HCEC 1CT (cell line): ENCODE measurements around the gene FMN2.
A peak's percentile ranks its signal among the peaks of the same experiment; 100 is the strongest.
"Not testable (repeated sequence)": the region's sequence is repeated elsewhere in the genome, so short reads cannot be mapped to it uniquely, and the experiment has no call there.

Experiments used
- DNase-seq: peaks from one replicate; pipeline ENCODE4 v3.0.0-alpha.2; 2017

The FMN2 gene

DNA sequence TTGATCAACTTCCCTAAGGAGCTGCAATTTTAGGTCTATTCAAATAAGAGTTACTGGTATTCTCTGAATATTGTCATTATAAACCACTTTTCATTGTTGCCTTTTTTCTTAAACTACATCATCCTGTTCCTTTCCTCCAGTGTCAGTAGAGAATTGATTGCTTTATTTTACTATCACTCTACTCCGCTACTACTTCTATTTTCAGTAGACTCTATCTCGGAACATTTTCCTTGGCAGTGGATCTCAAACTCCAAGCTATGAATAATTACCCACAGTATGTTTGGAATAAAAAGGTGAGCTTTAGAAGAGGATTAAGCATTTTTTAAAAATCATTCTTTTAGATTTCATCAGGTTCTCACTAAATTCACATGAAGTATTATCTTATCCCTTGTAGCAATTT lies 295.4 kb downstream of the FMN2 start:
- DNase-seq, result no peak

- DNase-seq, result no peak
Observed at GRCh38 chr1:240391660-240392260, 300.1 kb downstream of the FMN2 start.

GRCh38 chr1:240394353-240394752 lies 302.7 kb downstream of the FMN2 start:
- DNase-seq, result no peak

GRCh38 chr1:240395336-240395735 lies 303.7 kb downstream of the FMN2 start:
- no peak for DNase-seq

DNA sequence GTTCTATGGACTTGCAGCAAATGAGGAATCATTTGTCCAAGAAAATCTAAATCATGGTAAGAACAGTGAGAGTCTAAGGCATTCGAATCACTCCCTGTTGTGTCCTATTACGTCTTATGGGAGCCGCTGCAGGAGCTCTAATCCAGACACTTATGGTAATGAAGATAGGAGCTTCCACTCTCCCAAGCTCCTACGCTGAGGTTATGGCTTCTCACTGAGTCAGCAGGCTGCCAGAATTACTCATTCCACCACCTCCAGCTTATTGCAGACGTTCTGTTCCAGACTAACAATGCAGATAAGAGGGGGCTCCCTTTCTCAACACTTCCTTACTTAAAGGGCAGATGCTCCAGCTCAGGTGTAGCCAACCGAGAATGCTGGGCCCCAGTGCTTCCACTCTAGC lies 307.7 kb downstream of the FMN2 start:
- peak; percentile 93 for DNase-seq

- DNase-seq, result no peak
Observed at GRCh38 chr1:240401731-240402130, 310.0 kb downstream of the FMN2 start.

DNA sequence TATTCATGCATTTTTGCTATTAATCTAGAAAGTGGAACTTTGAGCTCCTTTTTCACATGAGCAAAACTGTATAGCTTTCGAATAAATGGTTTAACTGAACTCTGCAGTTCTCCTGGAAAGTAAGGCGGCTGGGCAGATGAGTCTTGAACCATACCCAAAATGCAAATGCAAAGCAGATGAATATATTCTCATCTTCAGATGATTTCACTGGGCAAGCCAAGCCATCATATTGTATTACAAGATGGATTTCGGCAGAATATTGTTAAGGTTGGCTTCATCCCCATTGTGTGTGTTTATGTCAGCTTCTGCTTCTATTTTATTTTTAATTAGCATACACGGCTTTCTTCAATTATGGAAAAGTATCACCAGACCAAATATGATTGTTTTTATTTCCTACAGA lies 310.6 kb downstream of the FMN2 start:
- no peak for DNase-seq

- no peak for DNase-seq
Observed at GRCh38 chr1:240404286-240404685, 312.6 kb downstream of the FMN2 start.

GRCh38 chr1:240405751-240406150 lies 314.1 kb downstream of the FMN2 start:
- DNase-seq, result no peak

GRCh38 chr1:240407407-240407806 lies 315.7 kb downstream of the FMN2 start:
- DNase-seq, result no peak

DNA sequence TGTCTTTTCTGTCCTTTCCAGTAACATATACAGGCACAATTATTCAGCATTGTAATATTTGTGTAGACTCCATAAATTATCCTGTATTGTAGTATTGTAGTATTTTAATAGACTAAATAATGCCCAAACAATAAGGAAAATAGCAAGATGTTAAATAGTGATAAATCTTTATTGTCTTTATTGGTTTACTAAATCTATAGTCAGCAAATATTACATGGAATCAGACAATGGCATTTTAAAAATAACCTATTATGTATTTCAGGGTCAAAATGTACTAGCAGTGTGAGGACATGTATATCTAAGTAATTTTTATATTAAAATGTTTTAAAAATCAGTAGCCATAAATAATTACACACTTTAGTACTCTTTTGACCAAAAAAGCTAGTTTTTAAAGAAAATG lies 317.9 kb downstream of the FMN2 start:
- DNase-seq, result no peak

DNA sequence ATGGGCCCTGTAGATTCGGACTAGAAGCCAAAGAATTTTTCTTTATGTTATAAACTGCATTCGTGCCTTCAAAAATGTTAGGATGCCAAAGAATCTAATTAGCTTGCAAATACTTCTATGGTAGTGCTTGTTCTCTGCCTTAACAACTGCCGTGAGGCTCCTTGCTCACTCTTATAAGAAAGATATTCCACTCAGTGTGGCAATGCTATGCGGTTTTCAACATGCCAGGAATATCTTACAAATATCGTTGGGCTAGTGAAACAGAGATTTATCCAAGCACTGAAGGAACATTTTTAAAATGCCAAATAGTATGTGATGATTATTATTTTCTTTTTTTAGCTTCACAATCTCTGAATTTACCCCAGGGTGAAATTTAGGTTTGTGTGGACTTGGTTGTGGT lies 322.0 kb downstream of the FMN2 start:
- peak; percentile 66 for DNase-seq

GRCh38 chr1:240414237-240414636 lies 322.6 kb downstream of the FMN2 start:
- peak; percentile 84 for DNase-seq

GRCh38 chr1:240415011-240415410 lies 323.3 kb downstream of the FMN2 start:
- not testable (repeated sequence) for DNase-seq

DNA sequence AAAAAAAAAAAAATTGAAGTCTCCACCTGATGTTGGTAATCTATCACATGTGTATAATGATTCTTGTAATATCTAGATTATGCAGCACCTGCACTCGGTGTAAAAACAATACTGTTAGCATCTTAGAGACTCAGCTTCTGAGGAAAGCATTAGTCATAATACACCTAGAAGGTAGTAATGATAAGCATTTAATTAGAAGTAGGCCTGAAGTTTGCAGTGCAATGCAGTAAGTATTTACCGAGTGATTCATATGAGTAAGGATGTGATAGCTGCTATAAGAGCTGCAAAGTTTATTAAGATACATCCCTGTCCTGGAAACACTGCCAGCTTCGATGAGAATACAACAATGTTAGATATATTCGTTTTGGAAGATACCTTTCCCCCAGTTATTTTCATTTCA lies 323.8 kb downstream of the FMN2 start:
- DNase-seq, result no peak

DNA sequence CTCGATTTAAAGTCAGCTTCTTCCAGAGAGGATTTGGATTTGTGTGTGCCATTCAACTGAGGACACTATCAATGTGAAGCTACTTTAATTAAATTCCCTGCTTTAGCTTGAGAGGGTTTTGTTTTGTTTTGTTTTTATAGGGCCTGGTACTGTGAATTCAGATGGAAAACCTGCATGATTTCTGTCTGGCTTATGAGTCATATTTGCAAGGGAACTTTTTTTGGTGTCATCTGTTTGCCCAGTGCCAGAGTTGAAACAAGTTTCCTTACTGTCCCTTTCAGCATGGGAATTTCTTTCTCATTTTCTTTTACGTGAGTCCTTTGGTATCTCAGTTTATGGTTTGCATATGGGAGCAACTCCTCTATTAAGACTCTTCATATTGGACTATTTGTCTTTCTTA lies 325.6 kb downstream of the FMN2 start:
- peak; percentile 13 for DNase-seq

DNA sequence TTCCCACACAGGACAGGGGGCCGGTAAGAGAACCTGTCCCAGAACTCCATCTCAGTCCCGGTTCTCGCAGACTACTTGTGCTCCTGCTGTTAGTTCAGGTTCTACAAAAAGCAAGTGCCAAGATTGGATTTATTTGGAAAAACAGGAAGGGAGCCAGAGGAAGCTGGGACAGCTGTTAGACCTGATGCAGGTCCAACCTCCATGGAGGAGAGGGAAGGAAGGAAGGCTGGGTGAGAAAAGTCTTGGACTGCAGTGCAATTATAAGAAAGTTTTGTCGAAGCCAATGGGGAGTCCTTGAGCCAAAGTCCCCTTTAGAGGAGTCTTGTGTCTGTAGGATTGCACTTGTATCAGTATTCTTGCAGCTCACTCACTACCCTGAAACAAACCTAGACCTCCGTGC lies 329.1 kb downstream of the FMN2 start:
- no peak for DNase-seq

- DNase-seq, result no peak
Observed at GRCh38 chr1:240423246-240423924, 331.7 kb downstream of the FMN2 start.

- no peak for DNase-seq
Observed at GRCh38 chr1:240424740-240425464, 333.2 kb downstream of the FMN2 start.

- DNase-seq, result no peak
Observed at GRCh38 chr1:240426051-240426450, 334.4 kb downstream of the FMN2 start.

GRCh38 chr1:240435996-240436566 lies 344.4 kb downstream of the FMN2 start:
- DNase-seq, result peak; percentile 20

DNA sequence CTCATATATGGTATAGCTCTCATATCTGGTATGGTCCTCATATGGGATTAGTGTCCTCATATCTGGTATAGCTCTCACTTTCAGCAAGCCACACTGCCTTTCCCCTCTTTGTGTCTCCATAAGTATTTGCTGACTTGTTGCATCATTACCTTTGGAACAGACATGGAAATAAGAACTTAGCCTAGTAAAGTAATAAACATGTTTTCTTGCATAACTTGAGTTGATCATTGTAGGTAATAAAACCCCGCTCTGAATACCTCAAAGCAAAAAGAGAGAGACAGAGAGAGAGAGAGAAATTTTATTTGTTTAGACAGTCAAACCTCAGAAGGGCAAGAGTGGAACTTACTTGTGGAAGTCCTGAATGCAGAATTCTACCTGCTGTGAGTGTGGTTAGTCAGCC lies 350.0 kb downstream of the FMN2 start:
- no peak for DNase-seq

DNA sequence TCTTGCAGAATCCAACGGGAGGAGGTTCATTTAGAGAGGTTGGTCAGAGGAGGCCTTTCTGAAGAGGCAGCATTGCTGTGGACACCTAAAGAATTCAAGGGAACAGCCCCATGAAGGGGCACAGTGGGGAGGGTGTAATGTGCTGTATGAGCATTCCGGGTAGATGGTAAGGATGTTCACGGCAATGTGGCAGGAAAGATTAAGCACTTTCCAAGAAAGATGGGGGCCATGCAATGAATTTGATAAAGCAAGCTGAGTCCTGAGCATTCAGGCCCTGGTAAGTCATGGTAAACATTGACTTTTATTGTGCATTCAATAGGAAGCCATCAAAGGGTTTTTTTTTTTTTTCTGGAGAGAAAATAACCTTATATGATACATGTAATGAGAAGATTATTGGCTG lies 353.7 kb downstream of the FMN2 start:
- DNase-seq, result no peak

DNA sequence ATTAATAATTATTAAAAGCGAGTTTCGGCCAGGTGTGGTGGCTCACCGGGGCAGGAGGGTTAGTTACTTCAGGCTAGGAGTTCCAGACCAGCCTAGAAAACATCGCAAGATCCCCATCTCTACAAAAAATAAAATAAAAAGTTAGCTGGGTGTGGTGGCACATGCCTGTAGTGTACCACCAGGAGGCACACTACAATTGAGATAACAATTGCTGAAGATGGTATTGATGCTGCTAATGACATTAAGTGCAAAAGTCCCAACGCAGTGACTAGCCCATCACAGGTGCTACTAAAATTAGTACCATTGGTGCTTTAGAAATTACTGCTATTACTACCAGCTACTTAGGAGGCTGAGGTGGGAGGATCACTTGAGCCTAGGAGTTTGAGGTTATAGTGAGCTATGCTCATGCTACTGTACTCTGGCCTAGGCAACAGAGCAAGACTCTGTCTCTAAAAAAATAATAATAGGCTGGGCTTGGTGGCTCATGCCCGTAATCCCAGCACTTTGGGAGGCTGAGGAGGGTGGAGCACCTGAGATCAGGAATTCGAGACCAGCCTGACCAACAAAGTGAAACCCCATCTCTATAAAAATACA lies 363.6 kb downstream of the FMN2 start:
- peak; percentile 22 for DNase-seq
